MCF 10A (cell line): ENCODE data around the gene CLEC16A. TPM values are rescaled to one million over a fixed set of nuclear protein-coding genes. Genes with fewer than 3 reads are reported as not detected.
A peak's percentile ranks its signal among the peaks of the same experiment; 100 is the strongest.

Experiments used
- BruUV-seq: library from RNA; stranded (reverse); fragments of 400-500 nt; replicated peaks from 2 replicates; lab custom pipeline; 2021; lab: Mats Ljungman, UMichigan
- CTCF ChIA-PET: fragments of 300-600 bp; sonication (Branson Sonifier 250); formaldehyde crosslinking; extraction: SDS; loops from one replicate; lab custom pipeline; 2021; ENCODE audit warnings: antibody characterized with exemption, inconsistent platforms; lab: Yijun Ruan, JAX
- POLR2A ChIA-PET: fragments of 300-600, 350-650 bp; sonication (Branson Sonifier 250); formaldehyde crosslinking; extraction: SDS; loops from one replicate; lab custom pipeline; 2020; ENCODE audit warnings: antibody characterized with exemption, inconsistent platforms; lab: Yijun Ruan, JAX
- DNase-seq: peaks from one replicate; pipeline ENCODE4 v3.0.0-alpha.2; 2018; ENCODE audit not compliant: unreplicated experiment
- H3K27ac Mint-ChIP-seq: one replicate; pipeline ENCODE4 v1.8.0; 2022; ENCODE audit warnings: mild to moderate bottlenecking, low read depth, mixed read lengths; ENCODE audit not compliant: unreplicated experiment
- H3K27me3 Mint-ChIP-seq: one replicate; pipeline ENCODE4 v1.8.0; 2022; ENCODE audit warnings: mixed read lengths; ENCODE audit not compliant: insufficient read depth, unreplicated experiment
- H3K36me3 Mint-ChIP-seq: one replicate; pipeline ENCODE4 v1.8.0; 2022; ENCODE audit warnings: mild to moderate bottlenecking, moderate library complexity, mixed read lengths; ENCODE audit not compliant: insufficient read depth, unreplicated experiment
- H3K4me1 Mint-ChIP-seq: one replicate; pipeline ENCODE4 v1.8.0; 2022; ENCODE audit warnings: mixed read lengths; ENCODE audit not compliant: insufficient read depth, unreplicated experiment
- H3K4me3 Mint-ChIP-seq: one replicate; pipeline ENCODE4 v1.8.0; 2022; ENCODE audit warnings: mild to moderate bottlenecking, moderate library complexity, mixed read lengths; ENCODE audit not compliant: unreplicated experiment
- H3K9me3 Mint-ChIP-seq: one replicate; pipeline ENCODE4 v1.8.0; 2022; ENCODE audit warnings: mixed read lengths; ENCODE audit not compliant: unreplicated experiment
- CTCF ChIP-seq: fragments of 200-600 bp; IDR thresholded peaks from one replicate; pipeline ENCODE4 v1.8.0; 2022; ENCODE audit warnings: antibody characterized with exemption, mild to moderate bottlenecking; ENCODE audit not compliant: unreplicated experiment
- intact Hi-C: fragments of 100-400 bp; cut with micrococcal nuclease; formaldehyde crosslinking; loops from 2 replicates; pipeline ENCODE4 v1.14.1; 2022
- total RNA-seq: library from RNA; stranded (reverse); gene quantifications from 2 replicates; pipeline ENCODE4 v1.2.3, GENCODE V29; 2022

The CLEC16A gene
- total RNA-seq, 1 experiment from 2014 or later = 32.4 TPM

GRCh38 chr16:10981697-10982216 is 37.4 kb downstream of the CLEC16A start:
- peak; percentile 12 for TF ChIP-seq CTCF
- no TSS peak for BruUV-seq
- no peaks in the 10 kb centered on the region for H3K9me3 Mint-ChIP-seq
- intact Hi-C loops = no loop called here
- H3K36me3 Mint-ChIP-seq = peaks cover 28% of the 10 kb centered on the region
- no peak overlapping the region for H3K4me3 Mint-ChIP-seq
- CTCF ChIA-PET = interaction anchor here (0.5 to 3.5 kb wide), 7 partner anchors 21 to 407 kb away, joined by 3 to 25 read pairs (median 3); partner anchors contain the start of gene SOCS1
- DNase-seq = peak; percentile 29
- no peak overlapping the region for H3K27ac Mint-ChIP-seq
- no peaks in the 10 kb centered on the region for H3K27me3 Mint-ChIP-seq
- POLR2A ChIA-PET = interaction anchor here (0.7 kb wide), 1 partner anchor 274 kb away, joined by 3 read pairs; the partner anchor contains the start of gene SOCS1
- H3K4me1 Mint-ChIP-seq = no peaks in the 10 kb centered on the region

GRCh38 chr16:10982465-10983150 is 38.2 kb downstream of the CLEC16A start:
- intact Hi-C loops = no loop called here
- no peaks in the 10 kb centered on the region for H3K4me1 Mint-ChIP-seq
- H3K9me3 Mint-ChIP-seq = no peaks in the 10 kb centered on the region
- CTCF ChIA-PET = interaction anchor here (0.5 to 3.5 kb wide), 12 partner anchors 19 to 414 kb away, joined by 3 to 25 read pairs (median 4); partner anchors contain the start of gene SOCS1
- H3K36me3 Mint-ChIP-seq = peaks cover 28% of the 10 kb centered on the region
- H3K27ac Mint-ChIP-seq = no peak overlapping the region
- POLR2A ChIA-PET = interaction anchor here (0.7 to 0.8 kb wide), 2 partner anchors 273 kb away, joined by 3 to 4 read pairs; partner anchors contain the start of gene SOCS1
- TF ChIP-seq CTCF = no peak
- BruUV-seq = no TSS peak
- no peaks in the 10 kb centered on the region for H3K27me3 Mint-ChIP-seq
- no peak overlapping the region for H3K4me3 Mint-ChIP-seq
- DNase-seq = no peak

- H3K27me3 Mint-ChIP-seq = no peaks in the 10 kb centered on the region
- no peak for TF ChIP-seq CTCF
- no peak overlapping the region for H3K4me3 Mint-ChIP-seq
- H3K27ac Mint-ChIP-seq = no peak overlapping the region
- peaks cover 25% of the 10 kb centered on the region for H3K36me3 Mint-ChIP-seq
- DNase-seq = peak; percentile 17
- CTCF ChIA-PET = interaction anchor here (0.6 to 3.5 kb wide), 13 partner anchors 8 to 413 kb away, joined by 3 to 25 read pairs (median 5); partner anchors contain the start of gene SOCS1
- intact Hi-C loops = no loop called here
- no peaks in the 10 kb centered on the region for H3K4me1 Mint-ChIP-seq
- POLR2A ChIA-PET = interaction anchor here (0.8 kb wide), 1 partner anchor 273 kb away, joined by 4 read pairs; the partner anchor contains the start of gene SOCS1
- no peaks in the 10 kb centered on the region for H3K9me3 Mint-ChIP-seq
- BruUV-seq = no TSS peak
These were observed 38.8 kb downstream of the CLEC16A start for GRCh38 chr16:10983159-10983558.

DNA sequence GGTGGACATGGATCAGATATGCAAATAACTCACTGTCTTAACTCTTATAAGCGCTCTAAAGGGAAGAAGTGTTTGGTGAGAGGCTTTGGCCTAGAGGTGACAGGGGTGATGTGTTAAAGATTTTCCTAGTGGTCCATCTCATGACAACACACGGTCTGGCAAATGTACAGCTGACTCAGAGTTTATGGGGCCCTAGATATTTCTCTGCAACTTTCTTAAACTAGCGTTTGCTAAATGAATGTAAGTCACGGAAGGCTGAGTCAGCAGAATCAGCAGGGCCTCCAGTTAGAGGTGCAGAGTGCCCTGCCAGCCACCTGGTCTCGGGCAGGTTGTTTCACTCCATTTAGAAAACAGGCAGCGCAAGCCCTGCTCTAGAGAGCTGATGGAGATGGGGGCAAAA is 40.1 kb downstream of the CLEC16A start:
- no peaks in the 10 kb centered on the region for H3K4me1 Mint-ChIP-seq
- H3K36me3 Mint-ChIP-seq = peaks cover 25% of the 10 kb centered on the region
- BruUV-seq = no TSS peak
- H3K27ac Mint-ChIP-seq = no peak overlapping the region
- ChIA-PET POLR2A (interaction anchor here (0.7 to 0.9 kb wide), 2 partner anchors 22 to 271 kb away, joined by 3 read pairs; partner anchors contain the start of gene SOCS1), CTCF (interaction anchor here (1.1 to 3.5 kb wide), 5 partner anchors 20 to 271 kb away, joined by 3 to 25 read pairs (median 8); partner anchors contain the start of gene SOCS1)
- no peak for TF ChIP-seq CTCF
- H3K9me3 Mint-ChIP-seq = no peaks in the 10 kb centered on the region
- no peaks in the 10 kb centered on the region for H3K27me3 Mint-ChIP-seq
- intact Hi-C loops = no loop called here
- H3K4me3 Mint-ChIP-seq = no peak overlapping the region
- DNase-seq = no peak
